Stimulated activated CD8-positive, alpha-beta memory T cell treated with anti-CD3 and anti-CD28 coated beads, Interleukin-7, amount 100 ng/mL, for 24 hours (primary cell): Measurements from ENCODE around the gene ADCY5.

Source experiments
- DNase-seq: peaks from one replicate; pipeline ENCODE4 v3.0.0-alpha.2; 2020; ENCODE audit warnings: low read depth

ADCY5 gene

GRCh38 chr3:123406598-123406997, 42.3 kb downstream of the ADCY5 start:
- no peak for DNase-seq

- DNase-seq, result no peak
Observed at GRCh38 chr3:123405936-123406510, 42.9 kb downstream of the ADCY5 start.

GRCh38 chr3:123405021-123405420, 43.9 kb downstream of the ADCY5 start:
- DNase-seq, result no peak

- DNase-seq, result no peak
Observed at GRCh38 chr3:123404391-123404790, 44.5 kb downstream of the ADCY5 start.

- DNase-seq, result no peak
Observed at GRCh38 chr3:123401836-123402530, 46.9 kb downstream of the ADCY5 start.

- no peak for DNase-seq
Observed at GRCh38 chr3:123400169-123400568, 48.7 kb downstream of the ADCY5 start.

- no peak for DNase-seq
Observed at GRCh38 chr3:123399653-123400052, 49.2 kb downstream of the ADCY5 start.

- no peak for DNase-seq
Observed at GRCh38 chr3:123397921-123398785, 50.7 kb downstream of the ADCY5 start.

GRCh38 chr3:123397050-123397590, 51.8 kb downstream of the ADCY5 start:
- no peak for DNase-seq

GRCh38 chr3:123396171-123397049, 52.5 kb downstream of the ADCY5 start:
- no peak for DNase-seq

- no peak for DNase-seq
Observed at GRCh38 chr3:123395235-123395634, 53.7 kb downstream of the ADCY5 start.

GRCh38 chr3:123394391-123395020, 54.4 kb downstream of the ADCY5 start:
- no peak for DNase-seq

GRCh38 chr3:123392871-123393620, 55.8 kb downstream of the ADCY5 start:
- DNase-seq, result no peak

- no peak for DNase-seq
Observed at GRCh38 chr3:123392368-123392767, 56.5 kb downstream of the ADCY5 start.

GRCh38 chr3:123390865-123391600, 57.9 kb downstream of the ADCY5 start:
- no peak for DNase-seq

GRCh38 chr3:123389628-123389918, 59.3 kb downstream of the ADCY5 start:
- DNase-seq, result no peak

- DNase-seq, result no peak
Observed at GRCh38 chr3:123388811-123389627, 59.9 kb downstream of the ADCY5 start.

- no peak for DNase-seq
Observed at GRCh38 chr3:123388042-123388441, 60.8 kb downstream of the ADCY5 start.

GRCh38 chr3:123387532-123387931, 61.4 kb downstream of the ADCY5 start:
- DNase-seq, result no peak
